Measurements from ENCODE around the gene NTRK1.

- no peak for TF ChIP-seq POLR2A (IDR thresholded peaks at IDR 0.05; ENCODE audit: low read depth, low read length)
- no peak for TF ChIP-seq CTCF (conservative IDR thresholded peaks at IDR 0.05; ENCODE audit: low read depth, low read length)
- TF ChIP-seq USF2 (IDR thresholded peaks at IDR 0.05; ENCODE audit: low read depth, low read length): no peak
- no peak for TF ChIP-seq RCOR1 (IDR thresholded peaks at IDR 0.05; ENCODE audit: insufficient replicate concordance, low read length)
- no peak for TF ChIP-seq BHLHE40 (IDR thresholded peaks at IDR 0.05; ENCODE audit: low read depth, low read length)
- no peak for TF ChIP-seq MXI1 (IDR thresholded peaks at IDR 0.05; ENCODE audit: borderline replicate concordance, low read depth, low read length)
- no peak for TF ChIP-seq MAFK (IDR thresholded peaks at IDR 0.05; ENCODE audit: low read depth, low read length)
- no peak for TF ChIP-seq CEBPB (IDR thresholded peaks at IDR 0.05; ENCODE audit: low read depth, low read length)
- no peak for TF ChIP-seq MAZ (IDR thresholded peaks at IDR 0.05; ENCODE audit: borderline replicate concordance, low read depth, low read length)
These were observed 19.3 kb upstream of the NTRK1 start for GRCh38 chr1:156841295-156841855.
